Subcutaneous adipose tissue (tissue), 4 donors: Measurements from ENCODE around the gene HINT2. TPM values are rescaled to one million over a fixed set of nuclear protein-coding genes. Genes with fewer than 3 reads are reported as not detected.

Source experiments
- CTCF ChIP-seq: fragments of 450-650 bp; IDR thresholded peaks from one replicate; pipeline ENCODE4 v1.5.1; 2016; ENCODE audit warnings: low read depth, mild to moderate bottlenecking, control low read depth, antibody characterized with exemption, moderate library complexity
- total RNA-seq, 4 donors: library from RNA; depleted of rRNA; stranded (reverse); fragments of >200 nt; gene quantifications; one replicate each; pipeline ENCODE4 v1.1.0, GENCODE V29; 2016

The HINT2 gene
- total RNA-seq, 4 donors from 2014 or later: 27.7 to 98.1 (median 40.4) TPM

DNA sequence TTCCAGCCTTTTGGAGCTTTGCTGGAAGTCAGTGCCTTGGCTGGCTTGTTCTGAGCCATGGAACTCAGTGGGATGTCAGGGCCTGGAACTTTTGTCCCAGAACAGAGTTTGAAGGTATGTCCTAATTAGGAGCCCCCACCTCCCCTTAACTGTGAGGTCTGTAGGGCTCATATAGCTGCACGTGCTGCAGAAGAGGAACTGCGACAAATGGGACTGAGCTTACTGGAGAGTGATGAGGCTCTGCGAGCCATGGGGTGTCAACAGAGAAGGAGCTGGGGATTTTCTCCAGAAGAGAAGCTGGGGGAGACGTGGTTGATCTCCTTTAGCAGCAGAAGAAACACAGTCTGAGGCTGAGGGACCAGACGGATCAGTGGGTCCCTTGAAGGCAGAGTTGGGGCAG, 25.1 kb upstream of the HINT2 start:
- no peak for TF ChIP-seq CTCF

DNA sequence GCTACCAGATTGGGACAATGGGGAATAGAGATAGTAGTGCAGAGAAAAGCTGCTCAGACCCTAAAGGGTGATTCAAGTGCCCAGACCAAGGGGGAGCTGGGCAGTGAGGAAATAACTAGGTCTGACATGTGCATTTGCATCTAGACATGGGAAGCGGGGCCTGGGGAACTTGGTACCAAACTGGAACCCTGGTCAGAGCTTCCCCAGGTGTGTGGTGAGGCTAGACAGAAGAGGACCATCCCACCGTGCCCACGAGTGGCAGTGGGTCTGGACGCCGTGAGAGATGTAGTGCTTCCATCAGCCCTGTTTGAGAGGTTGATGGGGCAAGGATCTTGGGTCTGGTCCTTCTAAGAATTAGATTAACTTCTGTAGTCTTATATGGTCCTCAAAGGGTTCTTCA, 21.8 kb upstream of the HINT2 start:
- TF ChIP-seq CTCF: no peak

- no peak for TF ChIP-seq CTCF
These were observed 20.9 kb upstream of the HINT2 start for GRCh38 chr9:35835766-35836165.

DNA sequence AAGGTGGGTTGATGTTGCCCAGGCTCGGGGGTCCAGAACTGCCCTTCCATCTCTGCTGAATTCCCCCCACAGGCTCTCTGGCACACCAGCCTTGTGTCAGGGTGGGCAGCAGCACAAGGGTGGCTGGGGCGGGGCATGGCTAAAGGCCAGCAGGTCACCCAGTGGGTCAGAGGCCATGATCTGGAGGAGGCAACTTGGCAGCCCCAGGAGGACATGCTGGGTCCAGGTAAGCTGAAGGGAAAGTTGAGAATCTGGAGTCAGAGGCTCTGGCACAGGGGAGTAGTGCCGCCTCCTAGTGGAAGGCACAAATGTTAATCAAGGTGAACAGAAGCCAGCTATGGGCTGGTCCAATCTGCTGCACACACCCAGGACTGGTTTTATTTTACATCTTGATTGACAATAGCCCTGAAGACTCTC, 20.4 kb upstream of the HINT2 start:
- no peak for TF ChIP-seq CTCF

- TF ChIP-seq CTCF: no peak
These were observed 19.7 kb upstream of the HINT2 start for GRCh38 chr9:35834260-35835215.

DNA sequence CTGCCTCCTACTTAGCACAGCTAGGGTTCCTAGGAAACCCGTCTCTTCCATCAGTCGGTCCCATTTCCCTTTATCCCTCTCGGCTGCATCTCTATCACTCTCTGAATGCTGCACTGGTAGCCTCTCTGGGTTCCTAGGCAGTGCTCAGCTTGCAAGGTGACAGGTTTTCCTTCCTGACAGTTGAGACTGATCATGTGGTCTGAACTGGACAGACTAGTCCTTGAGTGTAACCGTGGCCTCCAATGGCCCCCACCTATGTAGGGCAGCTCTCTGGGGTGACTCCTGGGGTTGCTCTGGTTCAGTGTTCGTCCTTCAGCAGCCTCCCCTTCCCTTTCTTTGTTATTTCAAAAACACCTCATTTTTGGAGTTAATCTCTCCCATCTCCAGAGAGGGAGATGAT, 18.0 kb upstream of the HINT2 start:
- TF ChIP-seq CTCF: no peak

GRCh38 chr9:35831040-35831439, 16.2 kb upstream of the HINT2 start:
- TF ChIP-seq CTCF: no peak
